CD4-positive, alpha-beta T cell treated with Interferon alpha-2 for 1 hour (primary cell): ENCODE measurements around the gene SORT1.
"Not testable (repeated sequence)": the region's sequence is repeated elsewhere in the genome, so short reads cannot be mapped to it uniquely, and the experiment has no call there.

Experiments
- DNase-seq, 2 donors: peaks; one replicate each; pipeline ENCODE4 v3.0.0-alpha.2; 2020 to 2022

SORT1 gene

DNA sequence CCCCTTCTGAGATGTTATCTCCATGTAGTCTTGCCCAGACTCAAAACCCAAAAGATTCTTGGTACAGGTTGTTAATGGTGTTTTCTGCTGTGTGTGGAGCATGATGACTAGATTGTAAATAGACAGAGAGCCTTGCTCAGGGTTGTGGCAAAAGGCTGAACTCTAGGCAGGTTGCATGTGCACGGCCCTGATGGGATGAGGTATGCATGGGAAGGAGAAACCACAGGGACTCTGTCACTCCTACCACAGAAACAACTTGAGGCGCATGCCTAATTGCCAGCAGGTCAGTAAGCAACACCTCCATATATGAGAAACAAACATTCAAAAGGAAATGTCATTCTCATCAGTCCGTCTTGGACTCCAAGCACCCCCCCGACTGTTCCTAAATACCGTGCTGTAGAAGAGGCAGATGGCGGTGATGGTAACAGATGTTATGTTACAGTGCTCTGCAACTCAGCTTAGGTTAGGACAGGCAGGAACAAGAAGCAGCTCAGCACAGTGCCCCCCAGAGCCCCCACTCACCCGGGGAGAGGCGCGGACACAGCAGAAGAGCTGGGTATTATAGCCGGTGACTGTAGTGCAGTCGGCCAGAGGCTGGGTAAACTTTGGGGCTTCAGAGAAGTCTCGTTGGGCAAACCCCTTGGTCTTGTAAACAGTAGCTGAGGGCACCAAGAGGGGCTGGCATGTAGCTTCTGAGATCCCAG lies 101.9 kb downstream of the SORT1 start:
- no peak for DNase-seq

DNA sequence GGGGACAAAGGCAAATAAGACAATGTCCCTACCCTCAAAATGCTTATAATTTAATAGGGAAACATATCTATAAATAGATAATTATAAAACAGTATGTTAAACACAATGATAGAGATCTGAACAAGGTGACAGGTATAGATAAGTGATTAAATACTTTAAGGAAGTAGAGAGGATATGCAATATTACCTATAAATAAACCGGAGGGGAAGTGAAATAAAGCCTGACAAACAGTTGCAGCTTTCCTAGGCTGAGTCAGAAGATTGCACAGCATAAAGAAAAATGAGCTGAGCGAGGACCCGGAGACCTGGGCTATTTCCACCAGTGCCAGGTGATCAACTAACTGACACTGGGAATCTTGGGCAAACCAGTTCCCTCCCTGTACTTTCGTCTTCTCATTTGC lies 103.2 kb downstream of the SORT1 start:
- no peak for DNase-seq

GRCh38 chr1:109293026-109293425 lies 104.7 kb downstream of the SORT1 start:
- DNase-seq = no peak

DNA sequence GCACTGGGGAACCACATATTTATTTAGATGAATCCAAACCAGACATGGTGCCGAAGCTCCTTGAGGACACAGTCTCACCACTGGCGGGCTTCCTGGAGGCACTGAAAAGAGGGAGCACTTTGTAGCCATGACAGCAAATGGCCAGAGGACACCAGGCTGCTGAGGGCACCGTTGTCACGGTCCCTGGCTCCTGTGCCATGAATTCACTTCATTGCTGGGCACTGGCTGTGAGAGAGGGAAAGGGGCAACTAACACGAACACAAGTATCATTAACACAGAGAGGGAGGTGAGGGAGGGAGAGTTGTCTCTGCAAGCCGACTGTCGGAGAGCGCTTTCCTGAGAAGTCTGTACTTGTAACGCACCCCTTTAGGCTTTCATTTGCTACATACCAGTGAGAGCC lies 105.4 kb downstream of the SORT1 start:
- DNase-seq = no peak

DNA sequence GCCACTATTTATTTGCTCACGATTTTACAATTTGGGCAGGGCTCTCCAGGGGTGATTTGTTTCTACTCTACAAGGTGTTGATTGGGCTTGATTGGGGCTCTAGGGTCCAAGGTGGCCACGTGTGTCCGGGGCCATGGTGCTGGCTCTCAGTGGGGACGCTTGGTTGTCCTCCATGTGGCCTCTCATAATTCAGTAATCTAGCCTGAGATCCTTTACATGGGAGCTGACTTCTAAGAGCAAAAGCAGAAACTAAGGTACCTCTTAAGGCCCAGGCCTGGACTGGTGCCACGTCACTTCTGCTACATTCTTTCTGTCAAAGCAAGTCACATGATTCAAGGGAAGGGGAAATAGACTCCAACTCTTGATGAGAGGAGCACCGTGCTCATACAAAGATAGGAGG lies 106.7 kb downstream of the SORT1 start:
- peak in 1 of 2 donors; percentile 39 for DNase-seq

GRCh38 chr1:109290137-109290536 lies 107.6 kb downstream of the SORT1 start:
- no peak for DNase-seq

- not testable (repeated sequence) for DNase-seq
Measured at GRCh38 chr1:109286762-109287161, 111.0 kb downstream of the SORT1 start.

GRCh38 chr1:109283748-109284600 lies 113.7 kb downstream of the SORT1 start:
- no peak for DNase-seq

GRCh38 chr1:109282952-109283747 lies 114.6 kb downstream of the SORT1 start, which contains the start of gene PSRC1:
PSRC1 (minus strand) TSS chr1:109283145.
- DNase-seq = peak; percentile 84 to 91

GRCh38 chr1:109282497-109282951 lies 115.2 kb downstream of the SORT1 start:
- DNase-seq = no peak

DNA sequence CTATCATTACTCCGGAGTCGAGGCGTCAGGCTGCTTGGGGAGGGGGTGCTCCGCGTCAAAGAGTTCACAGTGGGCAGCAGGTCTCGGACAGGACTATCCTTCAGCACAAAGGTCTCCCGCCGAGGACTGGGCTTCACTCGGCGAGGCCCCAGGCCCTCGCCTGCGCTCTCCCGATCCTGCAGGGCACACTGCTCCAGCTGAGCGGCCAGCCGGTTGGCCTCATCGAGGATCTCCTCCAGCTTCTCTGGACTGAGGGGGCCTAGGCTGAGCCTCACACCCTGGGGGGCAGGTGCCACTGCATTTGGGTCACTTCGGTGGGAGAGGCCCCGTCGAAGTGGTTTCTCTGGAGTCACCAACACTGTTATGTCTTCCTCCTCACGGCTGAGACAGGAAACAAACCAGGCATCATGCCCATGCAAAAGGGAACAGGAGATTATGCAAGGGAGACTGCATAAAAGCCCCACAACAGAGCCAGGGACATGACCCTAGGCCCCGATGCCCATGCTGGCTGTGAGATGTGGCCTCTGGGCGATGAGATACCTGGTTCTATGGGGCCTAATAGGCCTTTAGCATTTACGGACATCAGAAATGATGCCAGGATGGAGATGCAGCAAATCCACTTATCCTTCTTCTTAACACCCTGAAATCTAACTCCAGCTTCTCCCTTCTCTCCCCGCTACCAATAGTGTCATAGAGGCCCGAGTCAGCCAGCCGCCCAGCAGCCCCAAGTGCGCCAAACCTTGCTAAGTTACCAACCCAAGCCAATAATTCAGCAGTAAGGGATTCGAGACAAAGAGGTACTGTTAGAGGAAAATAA lies 115.8 kb downstream of the SORT1 start:
- peak in 1 of 2 donors; percentile 13 for DNase-seq

GRCh38 chr1:109280862-109281261 lies 116.9 kb downstream of the SORT1 start:
- no peak for DNase-seq

- no peak for DNase-seq
Measured at GRCh38 chr1:109279615-109280278, 118.0 kb downstream of the SORT1 start.

GRCh38 chr1:109277434-109278204 lies 120.1 kb downstream of the SORT1 start:
- peak; percentile 61 to 70 for DNase-seq

GRCh38 chr1:109275706-109276345 lies 121.9 kb downstream of the SORT1 start:
- DNase-seq = no peak

- DNase-seq = no peak
Measured at GRCh38 chr1:109274533-109275476, 122.9 kb downstream of the SORT1 start.

GRCh38 chr1:109273570-109274288 lies 124.0 kb downstream of the SORT1 start:
- DNase-seq = no peak

GRCh38 chr1:109272831-109273547 lies 124.7 kb downstream of the SORT1 start:
- DNase-seq = no peak
